Liver (tissue), 9 donors: ENCODE measurements around the gene LRRC28. TPM values are rescaled to one million over a fixed set of nuclear protein-coding genes. Genes with fewer than 3 reads are reported as not detected.

Experiments used
- DNase-seq: peaks from one replicate; pipeline ENCODE4 v3.0.0-alpha.2; 2017; ENCODE audit warnings: low spot score
- H3K27ac ChIP-seq, 2 donors: one replicate each; pipeline ENCODE4 v1.7.0; 2013; ENCODE audit warnings: inconsistent platforms in 2 of 2, low read length in 2 of 2, control low read depth in 1 of 2, low read depth in 1 of 2, mild to moderate bottlenecking in 1 of 2
- H3K27me3 ChIP-seq, 4 donors: one replicate each; pipeline versions ENCODE4 v1.6.1 to v1.7.0; 2013; ENCODE audit warnings: low read length in 3 of 4, inconsistent platforms in 1 of 4, mild to moderate bottlenecking in 1 of 4, moderate library complexity in 1 of 4; ENCODE audit not compliant: control insufficient read depth in 4 of 4, insufficient read depth in 4 of 4
- H3K36me3 ChIP-seq, 4 donors: one replicate each; pipeline versions ENCODE4 v1.6.1 to v1.7.0; 2013; ENCODE audit warnings: low read length in 3 of 4, mild to moderate bottlenecking in 3 of 4, low read depth in 1 of 4, moderate library complexity in 1 of 4; ENCODE audit not compliant: control insufficient read depth in 4 of 4, insufficient read depth in 3 of 4
- H3K4me1 ChIP-seq, 4 donors: one replicate each; pipeline versions ENCODE4 v1.6.1 to v1.7.0; 2013; ENCODE audit warnings: low read length in 3 of 4, mild to moderate bottlenecking in 3 of 4, moderate library complexity in 1 of 4; ENCODE audit not compliant: control insufficient read depth in 4 of 4, insufficient read depth in 4 of 4
- H3K4me3 ChIP-seq, 3 donors: one replicate each; pipeline versions ENCODE4 v1.6.1 to v1.7.0; 2013; ENCODE audit warnings: low read length in 3 of 3, control low read depth in 1 of 3, low read depth in 1 of 3, mild to moderate bottlenecking in 1 of 3
- H3K9ac ChIP-seq, 2 donors: one replicate each; pipeline ENCODE4 v1.7.0; 2013; ENCODE audit warnings: low read length in 2 of 2, mild to moderate bottlenecking in 2 of 2, moderate library complexity in 2 of 2, control low read depth in 1 of 2, low read depth in 1 of 2
- H3K9me3 ChIP-seq, 4 donors: one replicate each; pipeline versions ENCODE4 v1.6.1 to v1.7.0; 2013; ENCODE audit warnings: low read length in 3 of 4; ENCODE audit not compliant: control insufficient read depth in 4 of 4
- ATF3 ChIP-seq: IDR thresholded peaks from 2 replicates; pipeline ENCODE4 v1.6.1; 2016; ENCODE audit warnings: antibody characterized with exemption
- CTCF ChIP-seq: fragments of 150-350 bp; IDR thresholded peaks from 2 replicates; pipeline ENCODE4 v1.5.1; 2017; ENCODE audit warnings: improper control_type of control experiment, low read depth, low read length; ENCODE audit not compliant: missing input control
- EGR1 ChIP-seq, 2 donors: IDR thresholded peaks; 2 replicates each; pipeline ENCODE4 v1.6.1; 2016 to 2018; ENCODE audit warnings: antibody characterized with exemption in 2 of 2, low read depth in 2 of 2
- FOXA2 ChIP-seq: IDR thresholded peaks from 2 replicates; pipeline ENCODE4 v1.6.1; 2016; ENCODE audit warnings: antibody characterized with exemption
- HNF4G ChIP-seq: IDR thresholded peaks from 2 replicates; pipeline ENCODE4 v1.6.1; 2016; ENCODE audit warnings: antibody characterized with exemption
- JUND ChIP-seq, 2 donors: IDR thresholded peaks; 2 replicates each; pipeline ENCODE4 v1.6.1; 2016; ENCODE audit warnings: antibody characterized with exemption in 2 of 2
- MAX ChIP-seq: IDR thresholded peaks from 2 replicates; pipeline ENCODE4 v1.6.1; 2016; ENCODE audit warnings: antibody characterized with exemption
- NR2F2 ChIP-seq: IDR thresholded peaks from 2 replicates; pipeline ENCODE4 v1.6.1; 2016; ENCODE audit warnings: antibody characterized with exemption
- RAD21 ChIP-seq, 2 donors: IDR thresholded peaks; 2 replicates each; pipeline ENCODE4 v1.6.1; 2016; ENCODE audit warnings: antibody characterized with exemption in 2 of 2, mild to moderate bottlenecking in 2 of 2
- RXRA ChIP-seq, 2 donors: IDR thresholded peaks; 2 replicates each; pipeline ENCODE4 v1.6.1; 2017 to 2018; ENCODE audit warnings: antibody characterized with exemption in 2 of 2, mild to moderate bottlenecking in 1 of 2
- SP1 ChIP-seq: IDR thresholded peaks from 2 replicates; pipeline ENCODE4 v1.6.1; 2018; ENCODE audit warnings: antibody characterized with exemption, mild to moderate bottlenecking
- YY1 ChIP-seq: IDR thresholded peaks from 2 replicates; pipeline ENCODE4 v1.6.1; 2016; ENCODE audit warnings: antibody characterized with exemption, mild to moderate bottlenecking
- ZBTB33 ChIP-seq: IDR thresholded peaks from 2 replicates; pipeline ENCODE4 v1.6.1; 2016; ENCODE audit warnings: antibody characterized with exemption
- WGBS: extraction: QIAGEN DNeasy Blood & Tissue Kit; methylation state at CpG from one replicate; pipeline ENCODE4 v1.1.7; 2013; 5-methylcytosine and 5-hydroxymethylcytosine counted together
- polyA plus RNA-seq, 2 donors: library from polyadenylated mRNA; stranded (reverse) in 1 of 2; unstranded in 1 of 2; fragments of 200-250 nt in 1 of 2; fragments of >200 nt in 1 of 2; fragmentation: Nextera tagmentation in 1 of 2; extraction: Ambion mirVana in 1 of 2; gene quantifications; one replicate each; pipeline versions ENCODE4 v1.2.1 to v1.2.3, GENCODE V29; 2013 to 2015
- total RNA-seq, 2 donors: library from RNA; depleted of rRNA; stranded (reverse); fragments of >200 nt; gene quantifications; one replicate each; pipeline ENCODE4 v1.2.3, GENCODE V29; 2014
- donor health status: healthy.
- donor health status: healthy.
- donor health status: healthy.
- donor health status: healthy.
- donor health status: healthy.

The LRRC28 gene
- total and polyA plus RNA-seq, 4 donors: 15.4 to 46.6 (median 41.0) TPM

- H3K27ac ChIP-seq: peak overlapping the region; percentile 35 to 67
- no peak for DNase-seq
- H3K36me3 ChIP-seq: peaks cover 0 to 5% (median 0%) of the 10 kb centered on the region in 4 donors
- no peak overlapping the region for H3K9ac ChIP-seq
- TF ChIP-seq SP1 (no peak), ATF3 (no peak), RXRA (IDR thresholded peaks at IDR 0.05) (no peak), CTCF (no peak), RAD21 (IDR thresholded peaks at IDR 0.05) (no peak)
- H3K27me3 ChIP-seq: no peaks in the 10 kb centered on the region
- H3K4me3 ChIP-seq: no peak overlapping the region
- no peaks in the 10 kb centered on the region for H3K9me3 ChIP-seq
- peaks cover 3 to 18% (median 5%) of the 10 kb centered on the region in 4 donors for H3K4me1 ChIP-seq
- 85% methylated on average over 4 of the region's 4 CpGs for WGBS
Observed at GRCh38 chr15:99386391-99386790, 135.1 kb downstream of the LRRC28 start.

- TF ChIP-seq ATF3 (no peak), RXRA (IDR thresholded peaks at IDR 0.05) (no peak), SP1 (no peak), FOXA2 (no peak), JUND (IDR thresholded peaks at IDR 0.05) (no peak), EGR1 (IDR thresholded peaks at IDR 0.05; ENCODE audit: low read depth in 2 of 2) (no peak), RAD21 (IDR thresholded peaks at IDR 0.05) (no peak), ZBTB33 (no peak), YY1 (no peak), NR2F2 (no peak), MAX (no peak), HNF4G (no peak), CTCF (no peak)
- H3K9ac ChIP-seq: no peak overlapping the region
- 92% methylated on average over 8 of the region's 8 CpGs for WGBS
- H3K4me3 ChIP-seq: no peak overlapping the region
- no peak overlapping the region for H3K27ac ChIP-seq
- peaks cover 3 to 18% (median 5%) of the 10 kb centered on the region in 4 donors for H3K4me1 ChIP-seq
- no peak for DNase-seq
- no peaks in the 10 kb centered on the region for H3K27me3 ChIP-seq
- no peaks in the 10 kb centered on the region for H3K9me3 ChIP-seq
- peaks cover 0 to 5% (median 0%) of the 10 kb centered on the region in 4 donors for H3K36me3 ChIP-seq
Observed at GRCh38 chr15:99387421-99388168, 136.3 kb downstream of the LRRC28 start.
